Endothelial cell of hepatic sinusoid (primary cell): ENCODE data around the gene AGAP3.

ENCODE experiments used
- in situ Hi-C: cut with HindIII; loops from 2 replicates; pipeline ENCODE4 v1.10.0; 2017; ENCODE audit warnings: low sequenced_read_pairs

AGAP3 gene

DNA sequence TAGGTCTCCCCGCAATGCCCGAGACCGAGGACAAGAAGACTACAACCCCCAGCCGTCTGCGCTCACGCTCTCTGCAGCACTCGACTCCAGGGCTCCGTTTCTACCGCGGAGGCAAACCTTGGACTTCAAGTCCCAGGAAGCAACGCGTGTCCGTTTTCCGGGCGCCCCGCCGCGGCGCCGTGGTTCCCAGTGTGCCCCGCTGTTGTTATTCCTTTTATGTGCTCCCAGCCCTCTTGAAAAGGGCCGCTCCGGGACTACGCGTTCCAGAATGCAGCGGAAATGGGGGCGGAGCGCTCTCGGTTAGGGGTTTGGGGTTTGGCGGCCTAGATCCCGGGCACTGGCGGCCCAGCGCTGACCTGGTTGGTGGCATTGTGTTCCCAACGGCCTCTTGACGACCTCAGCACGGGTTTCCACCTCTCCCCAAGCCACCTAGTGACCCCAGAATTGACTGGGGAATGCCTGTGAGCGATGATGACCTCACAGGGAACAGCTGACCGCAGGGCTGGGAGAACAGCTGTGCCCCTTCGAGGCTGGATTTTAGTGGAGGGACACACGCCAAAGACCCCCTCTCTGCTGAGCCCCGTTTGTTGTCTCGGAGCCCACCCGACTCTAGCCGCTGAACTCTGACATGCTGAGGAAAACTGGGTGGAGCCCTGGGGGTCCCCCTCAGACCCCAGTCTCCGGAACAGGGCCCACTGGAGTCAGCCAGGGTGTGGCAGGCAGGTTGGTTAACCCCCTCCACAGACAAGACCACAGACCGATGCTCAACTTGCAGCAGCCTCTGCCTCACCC is 28.1 kb upstream of the AGAP3 start:
- in situ Hi-C loops, result no loop called here

DNA sequence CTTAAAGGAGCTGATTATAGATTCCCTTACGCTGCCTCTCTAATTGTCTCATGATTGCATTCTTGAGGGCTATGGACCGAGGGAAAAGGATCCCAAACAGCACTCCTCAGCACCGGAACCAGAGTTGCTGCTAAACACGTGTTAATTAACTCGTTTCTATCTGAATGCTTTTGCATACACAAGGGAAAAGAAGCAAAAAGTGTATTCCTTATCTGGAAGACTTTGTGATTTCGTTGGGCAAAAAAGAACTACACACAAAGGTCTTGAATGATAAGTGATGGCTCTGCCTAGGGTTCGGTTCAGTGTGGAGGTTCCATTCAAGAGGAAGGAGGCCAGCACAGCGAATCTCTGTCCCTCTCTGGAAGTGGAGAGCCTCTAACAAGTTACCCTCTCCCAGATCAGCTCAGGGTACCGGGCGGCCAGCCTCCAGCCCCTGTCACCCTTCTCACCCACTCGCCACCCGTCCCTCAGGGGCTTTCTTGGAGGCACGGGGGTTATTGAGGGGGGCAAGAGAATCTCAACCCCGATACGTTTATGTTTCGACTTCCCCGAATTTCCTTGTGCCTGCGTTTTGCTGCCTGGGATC is 27.4 kb upstream of the AGAP3 start:
- in situ Hi-C loops, result no loop called here

DNA sequence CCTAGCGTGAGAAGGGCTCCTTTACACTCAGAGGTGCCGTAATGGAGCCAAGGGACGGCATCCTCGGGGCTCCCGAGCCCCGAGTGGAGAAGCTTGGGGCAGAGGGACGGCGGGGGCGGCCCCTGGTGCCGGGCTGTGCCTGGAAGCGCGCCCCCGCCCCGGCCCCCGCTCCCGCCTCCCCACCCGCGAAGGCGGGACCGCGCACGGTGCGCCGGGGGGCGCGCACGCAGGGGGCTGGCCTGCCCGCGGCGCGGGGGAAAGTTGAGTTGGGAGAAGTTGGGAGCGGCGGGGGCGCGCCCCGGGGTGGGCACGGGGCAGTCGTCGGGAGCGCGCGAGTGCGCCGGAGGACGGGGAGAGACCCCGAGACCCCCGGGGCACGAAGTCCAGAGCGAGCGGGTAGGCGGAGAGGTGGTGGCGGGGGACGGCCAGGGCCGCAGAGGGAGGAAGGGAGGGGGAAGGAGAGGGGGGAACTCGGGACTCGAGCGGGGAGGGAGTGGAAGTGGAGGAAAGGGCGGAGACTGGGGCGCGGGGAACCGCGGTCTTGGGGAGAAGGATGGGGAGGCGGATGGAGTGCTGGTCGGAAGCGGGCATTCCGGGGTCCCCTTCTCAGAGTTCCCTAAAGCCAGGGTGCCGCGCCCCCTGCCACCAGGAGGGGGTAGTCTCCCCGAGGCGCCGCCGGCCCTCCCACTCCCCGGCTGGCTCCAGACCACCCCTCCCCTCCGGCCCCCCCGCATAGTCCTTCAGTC is 26.7 kb upstream of the AGAP3 start, which contains the start of gene SLC4A2:
Gene SLC4A2 (plus strand): TSS at position 223 of the 746 bp plus-strand sequence. CDS start 2,399 bp downstream, outside the sequence.
- in situ Hi-C loops, result no loop called here

DNA sequence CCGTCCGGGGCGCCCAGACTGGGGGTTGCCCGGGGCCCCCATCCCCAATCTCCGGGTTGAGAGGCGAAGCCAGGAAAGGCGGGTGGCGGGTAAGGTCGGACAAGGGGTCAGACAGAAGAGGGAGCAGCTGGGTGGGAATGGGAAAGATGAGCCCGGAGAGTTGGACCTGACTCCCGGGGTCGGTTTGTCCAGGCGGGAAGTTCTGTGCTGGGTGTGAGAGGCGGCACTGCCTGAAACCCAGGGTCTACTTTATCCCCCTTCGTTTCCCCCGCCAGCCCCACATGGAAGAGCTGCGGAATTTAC is 26.2 kb upstream of the AGAP3 start:
- in situ Hi-C loops, result no loop called here

DNA sequence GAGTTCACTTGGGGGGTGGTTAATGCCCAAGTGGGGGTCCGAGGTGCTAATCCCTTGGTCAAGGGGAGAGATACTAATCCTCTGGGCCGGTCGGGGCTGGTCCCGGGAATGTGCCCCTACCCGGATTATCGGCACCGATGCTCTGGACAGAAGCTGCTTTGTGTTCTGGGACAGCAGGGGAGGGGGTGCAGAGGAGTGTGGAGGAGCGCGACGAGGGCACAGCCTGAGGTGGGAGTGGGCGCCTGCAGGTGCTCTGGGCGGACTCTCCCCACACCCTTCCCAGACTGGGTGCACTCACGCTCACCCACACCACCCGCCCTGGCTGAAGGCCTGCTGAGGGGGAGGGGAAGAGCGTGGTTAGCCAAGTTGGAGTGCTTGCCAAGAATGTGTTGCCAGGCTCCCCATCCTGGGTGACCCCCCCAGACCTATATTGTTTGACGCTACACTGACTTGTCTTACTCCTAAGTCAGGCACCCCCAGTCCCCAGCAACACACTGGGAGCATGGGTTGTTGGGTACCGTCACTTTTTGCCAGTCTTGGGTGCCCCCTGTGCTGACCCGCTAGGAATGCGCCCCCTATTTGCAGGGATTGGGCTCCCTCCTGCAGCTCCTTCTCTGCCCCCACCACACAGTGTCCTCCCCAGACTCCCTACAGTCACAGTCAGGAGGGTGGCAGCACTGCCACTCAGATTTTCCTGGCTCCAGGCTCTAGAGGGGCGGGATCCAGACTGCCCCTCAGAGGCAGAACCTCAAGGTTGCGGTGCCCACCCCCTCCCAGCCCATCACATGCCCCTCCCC is 25.7 kb upstream of the AGAP3 start:
- in situ Hi-C loops, result no loop called here

DNA sequence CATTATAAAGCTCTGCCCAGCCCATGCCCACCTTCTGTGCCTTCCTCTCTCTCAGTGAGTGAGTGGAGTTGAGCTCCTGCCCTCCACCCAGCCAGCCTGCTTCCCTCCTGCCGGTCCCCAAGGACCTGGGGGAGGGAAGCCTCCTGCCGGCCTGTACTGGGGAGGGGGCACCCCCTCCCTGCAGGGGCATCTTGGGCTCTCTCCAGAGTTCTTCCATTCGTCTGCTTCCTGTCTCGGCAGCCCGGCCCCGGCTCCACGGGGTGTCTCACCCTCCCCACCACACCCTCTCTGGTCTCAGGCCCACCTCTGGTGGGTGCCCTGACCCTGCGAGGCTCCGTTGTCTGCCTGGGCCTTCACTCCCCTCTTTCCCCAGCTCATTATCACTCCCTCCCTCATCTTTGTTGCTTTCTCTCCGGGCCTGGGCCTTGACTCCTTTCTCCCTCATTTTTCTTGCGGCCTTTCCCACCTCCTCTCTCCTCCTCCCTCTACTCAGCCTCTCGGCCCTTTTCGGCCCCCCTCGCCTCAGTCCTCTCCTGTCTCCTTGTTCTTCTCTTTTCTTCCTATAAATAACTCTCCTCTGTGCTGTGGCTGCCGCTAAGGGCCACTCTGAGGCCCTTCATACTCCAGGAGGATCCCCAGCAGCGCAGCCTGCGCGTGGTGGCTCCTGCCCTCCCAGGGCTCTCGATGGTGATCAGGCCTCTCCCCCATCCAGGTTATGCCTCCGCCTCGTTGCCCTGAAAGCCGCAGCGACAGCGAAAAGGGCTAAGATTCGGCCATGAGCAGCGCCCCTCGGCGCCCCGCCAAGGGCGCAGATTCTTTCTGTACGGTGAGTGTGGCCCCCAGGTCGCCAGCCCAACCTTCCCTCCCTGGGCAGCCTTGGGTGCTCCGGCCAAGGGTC is 24.8 kb upstream of the AGAP3 start:
- in situ Hi-C loops, result no loop called here

DNA sequence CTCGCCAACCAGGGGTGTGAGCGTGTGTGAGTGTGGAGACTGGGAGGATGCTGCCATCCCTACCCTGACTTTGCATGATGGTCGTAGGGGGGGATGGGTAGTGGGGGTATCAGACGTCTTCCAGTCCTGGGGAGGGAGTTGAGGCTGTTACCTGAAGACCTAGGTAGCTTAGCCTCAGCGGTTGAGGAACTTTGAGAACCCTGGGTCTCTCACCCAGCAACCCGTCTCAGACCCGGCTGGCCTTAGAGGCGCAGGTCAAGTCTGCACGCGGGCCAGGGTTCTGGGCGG is 24.2 kb upstream of the AGAP3 start:
- in situ Hi-C loops, result no loop called here

DNA sequence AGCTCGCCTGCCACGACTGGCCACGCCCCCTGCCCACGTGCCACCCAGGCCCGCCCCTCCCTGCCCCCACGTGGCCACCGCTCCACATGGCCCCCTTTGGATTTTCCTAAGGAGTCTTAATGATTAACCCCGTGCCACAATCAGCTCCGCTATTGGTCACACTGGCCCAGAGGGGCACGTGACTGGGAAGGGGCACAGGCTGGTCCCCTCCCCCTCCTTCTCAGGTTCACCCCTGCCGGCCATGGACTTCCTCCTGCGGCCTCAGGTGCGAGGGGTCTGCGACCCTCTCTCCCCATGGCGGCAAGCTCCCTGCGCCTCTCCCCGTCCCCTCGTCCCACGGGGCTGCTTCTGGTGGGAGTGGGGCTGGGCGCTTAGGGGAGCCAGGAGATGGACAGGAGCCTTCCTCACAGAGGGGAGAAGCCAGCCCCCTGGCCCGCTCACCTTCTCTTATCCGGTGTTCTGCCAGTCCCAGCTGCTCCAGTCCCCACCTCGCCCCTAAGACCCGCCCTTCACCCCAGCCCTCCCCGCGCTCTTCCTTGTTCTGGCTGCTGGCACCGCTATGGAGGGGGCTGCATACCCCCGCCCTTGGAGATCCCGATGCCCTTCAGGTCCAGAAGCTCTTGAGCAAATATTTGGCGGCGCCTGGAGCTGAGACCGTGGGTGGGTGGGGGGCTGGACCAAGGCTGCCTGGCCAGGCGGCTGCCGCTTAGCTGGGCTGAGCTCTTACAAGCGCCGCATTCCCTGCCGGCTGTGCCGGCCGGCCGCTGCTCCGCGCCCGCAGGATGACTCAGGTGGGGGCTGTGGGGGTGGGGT is 23.7 kb upstream of the AGAP3 start:
- in situ Hi-C loops, result no loop called here

DNA sequence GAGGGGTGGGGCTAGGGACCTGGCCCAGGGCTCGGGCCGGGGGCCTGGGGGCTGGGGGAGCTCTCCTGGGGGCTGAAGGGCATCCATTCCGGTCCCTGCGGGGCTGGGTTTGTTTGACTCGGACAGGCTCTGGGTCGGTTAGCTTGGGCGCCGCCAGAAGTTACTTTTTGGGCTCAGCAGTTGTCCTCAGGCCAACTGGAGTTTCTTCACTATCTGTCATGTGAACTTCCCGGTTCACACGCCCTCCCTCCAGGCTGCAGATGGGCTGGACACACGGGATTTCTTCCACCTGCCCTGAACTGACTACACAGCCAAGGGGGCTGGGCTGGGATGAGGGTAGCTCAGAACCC is 23.1 kb upstream of the AGAP3 start:
- in situ Hi-C loops, result no loop called here

DNA sequence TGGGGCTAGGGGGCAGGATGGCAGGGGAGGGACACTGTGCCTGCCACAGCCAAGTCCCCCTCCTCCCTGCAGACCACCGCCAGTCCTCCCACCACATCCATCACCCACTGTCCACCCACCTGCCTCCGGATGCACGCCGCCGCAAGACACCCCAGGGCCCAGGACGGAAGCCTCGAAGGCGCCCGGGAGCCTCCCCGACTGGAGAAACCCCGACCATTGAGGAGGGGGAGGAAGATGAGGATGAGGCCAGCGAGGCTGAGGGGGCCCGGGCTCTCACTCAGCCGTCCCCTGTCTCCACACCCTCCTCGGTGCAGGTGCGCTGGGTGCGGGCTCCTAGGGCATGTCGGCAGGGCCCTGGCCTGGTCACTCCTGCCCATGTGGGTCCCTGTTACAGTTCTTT is 21.8 kb upstream of the AGAP3 start:
- in situ Hi-C loops, result no loop called here

DNA sequence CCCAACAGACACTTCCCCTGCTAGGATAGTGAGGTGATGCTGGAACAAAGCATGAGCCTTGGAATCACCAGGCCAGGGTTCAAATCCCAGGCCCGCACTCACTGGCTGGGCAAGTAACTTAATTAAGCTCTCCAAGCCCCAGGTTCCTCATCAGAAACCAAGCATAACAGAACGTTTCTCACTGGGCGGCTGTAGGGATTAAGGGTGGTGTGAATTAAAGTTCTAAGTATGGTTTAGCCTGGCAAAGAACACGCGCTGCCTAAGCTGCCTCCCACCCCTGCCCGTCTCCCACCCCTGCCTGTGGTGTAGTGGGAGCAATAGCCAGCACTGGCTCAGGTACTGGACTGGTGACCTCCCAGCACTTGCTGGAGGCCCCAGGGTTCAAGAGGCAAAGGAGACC is 21.3 kb upstream of the AGAP3 start:
- in situ Hi-C loops, result no loop called here

DNA sequence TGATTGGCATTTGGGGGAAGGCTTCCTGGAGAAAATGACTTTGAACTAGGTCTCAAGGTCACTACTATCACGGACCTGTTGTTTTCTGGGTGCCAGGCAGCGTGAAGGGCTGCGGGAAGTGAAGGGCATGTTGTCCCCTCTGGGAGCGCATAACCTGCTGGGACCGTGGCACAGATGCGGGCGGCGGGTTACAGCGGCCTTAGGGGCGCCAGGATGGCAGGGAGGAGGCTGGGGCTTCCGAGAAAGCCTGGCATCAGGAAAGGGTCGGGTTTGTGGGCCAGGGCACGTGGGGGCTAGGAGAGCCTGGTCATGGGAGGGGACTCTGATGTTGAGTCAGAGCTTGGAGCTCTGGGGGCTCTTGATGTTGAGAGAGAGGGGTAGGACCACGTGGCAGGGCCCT is 20.8 kb upstream of the AGAP3 start:
- in situ Hi-C loops, result no loop called here

DNA sequence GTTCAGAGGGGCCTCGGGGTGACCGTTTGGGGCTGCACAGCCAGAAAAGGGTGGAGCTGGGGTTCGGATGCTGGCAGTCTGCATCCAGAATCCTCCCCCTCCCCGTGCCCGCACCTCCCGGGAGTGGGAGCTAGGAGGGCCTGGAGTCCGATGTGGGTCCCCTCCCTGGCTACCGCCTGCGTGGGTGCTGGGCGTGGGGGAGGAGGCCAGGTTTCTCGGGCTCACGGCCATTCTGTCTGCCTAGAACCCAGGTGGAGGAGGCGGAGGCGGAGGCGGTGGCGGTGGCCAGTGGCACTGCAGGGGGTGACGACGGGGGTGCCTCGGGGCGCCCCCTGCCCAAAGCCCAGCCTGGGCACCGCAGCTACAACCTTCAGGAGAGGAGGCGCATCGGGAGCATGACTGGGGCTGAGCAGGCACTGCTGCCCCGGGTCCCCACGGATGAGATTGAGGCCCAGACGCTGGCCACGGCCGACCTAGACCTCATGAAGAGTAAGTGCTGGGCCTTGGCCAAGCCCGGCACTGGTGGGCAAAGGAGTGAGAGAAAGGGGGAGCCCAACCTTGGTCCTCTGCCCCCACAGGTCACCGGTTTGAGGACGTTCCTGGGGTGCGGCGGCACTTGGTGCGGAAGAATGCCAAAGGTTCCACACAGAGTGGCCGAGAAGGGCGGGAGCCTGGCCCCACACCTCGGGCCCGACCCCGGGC is 19.9 kb upstream of the AGAP3 start:
- in situ Hi-C loops, result no loop called here

DNA sequence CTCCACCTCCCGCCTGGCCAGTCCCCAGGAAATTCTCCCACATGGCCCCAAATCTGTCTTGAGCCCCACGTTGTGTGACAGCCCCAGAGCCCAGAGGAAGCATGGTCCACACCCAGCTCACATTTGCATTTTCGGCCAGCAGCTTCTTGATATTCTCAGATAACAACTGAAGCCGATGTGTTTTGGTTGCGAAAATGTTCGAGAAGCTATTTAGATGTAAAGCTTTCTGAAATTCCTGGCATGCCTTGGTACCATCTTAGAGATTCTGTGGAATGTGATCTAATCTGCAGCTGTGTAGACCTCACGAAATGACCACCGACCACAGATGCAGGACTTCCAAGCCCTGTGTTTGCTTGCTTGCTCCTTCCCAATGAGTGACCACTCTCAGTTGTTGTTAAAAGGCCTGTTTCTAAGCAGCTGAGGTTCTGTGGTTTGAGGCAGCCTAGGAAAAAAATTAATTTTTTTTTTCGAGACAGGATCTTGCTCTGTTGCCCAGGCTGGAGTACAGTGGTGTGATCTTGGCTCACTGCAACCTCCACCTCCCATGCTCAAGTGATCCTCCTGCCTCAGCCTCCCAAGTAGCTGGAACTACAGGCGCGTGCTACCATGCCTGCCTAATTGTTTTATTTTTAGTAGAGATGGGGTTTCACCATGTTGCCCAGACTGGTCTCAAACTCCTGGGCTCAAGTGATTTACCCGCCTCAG is 18.1 kb upstream of the AGAP3 start:
- in situ Hi-C loops, result no loop called here

DNA sequence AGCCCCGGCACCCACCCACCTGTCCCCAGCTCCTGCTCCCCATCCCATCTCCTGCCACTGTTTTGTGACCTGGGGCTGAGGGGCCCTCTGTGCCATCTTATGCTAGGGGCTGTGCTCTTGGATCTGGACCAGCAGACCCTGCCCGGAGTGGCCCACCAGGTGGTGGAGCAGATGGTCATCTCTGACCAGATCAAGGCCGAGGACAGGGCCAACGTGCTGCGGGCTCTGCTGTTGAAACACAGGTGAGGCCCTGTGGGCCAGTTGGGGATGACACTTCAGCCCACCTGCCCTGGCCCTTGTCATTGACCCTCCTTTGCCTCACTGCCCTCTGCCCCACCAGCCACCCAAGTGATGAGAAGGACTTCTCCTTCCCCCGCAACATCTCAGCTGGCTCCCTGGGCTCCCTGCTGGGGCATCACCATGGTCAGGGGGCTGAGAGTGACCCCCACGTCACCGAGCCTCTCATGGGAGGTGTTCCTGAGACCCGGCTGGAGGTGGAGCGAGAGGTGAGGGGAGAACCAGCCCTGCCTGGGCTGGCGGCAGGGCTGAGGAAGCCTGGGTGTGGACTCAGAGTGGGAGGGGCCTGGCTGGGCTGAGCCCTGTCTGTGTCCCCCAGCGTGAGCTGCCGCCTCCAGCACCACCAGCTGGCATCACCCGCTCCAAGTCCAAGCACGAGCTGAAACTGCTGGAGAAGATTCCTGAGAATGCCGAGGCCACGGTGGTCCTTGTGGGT is 16.3 kb upstream of the AGAP3 start:
- in situ Hi-C loops, result no loop called here

DNA sequence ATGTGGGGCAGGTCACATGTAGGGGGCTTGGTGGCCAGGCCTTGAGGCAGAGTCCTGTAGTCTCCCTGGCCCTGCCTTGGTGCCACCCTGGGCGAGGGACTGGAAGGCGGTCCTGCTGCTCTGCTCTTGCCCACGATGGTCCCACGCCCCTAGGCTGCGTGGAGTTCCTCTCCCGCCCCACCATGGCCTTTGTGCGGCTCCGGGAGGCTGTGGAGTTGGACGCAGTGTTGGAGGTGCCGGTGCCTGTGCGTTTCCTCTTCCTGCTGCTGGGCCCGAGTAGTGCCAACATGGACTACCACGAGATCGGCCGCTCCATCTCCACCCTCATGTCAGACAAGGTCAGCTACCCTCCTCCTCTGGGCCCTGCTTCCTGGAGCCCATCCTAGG is 15.7 kb upstream of the AGAP3 start:
- in situ Hi-C loops, result no loop called here

DNA sequence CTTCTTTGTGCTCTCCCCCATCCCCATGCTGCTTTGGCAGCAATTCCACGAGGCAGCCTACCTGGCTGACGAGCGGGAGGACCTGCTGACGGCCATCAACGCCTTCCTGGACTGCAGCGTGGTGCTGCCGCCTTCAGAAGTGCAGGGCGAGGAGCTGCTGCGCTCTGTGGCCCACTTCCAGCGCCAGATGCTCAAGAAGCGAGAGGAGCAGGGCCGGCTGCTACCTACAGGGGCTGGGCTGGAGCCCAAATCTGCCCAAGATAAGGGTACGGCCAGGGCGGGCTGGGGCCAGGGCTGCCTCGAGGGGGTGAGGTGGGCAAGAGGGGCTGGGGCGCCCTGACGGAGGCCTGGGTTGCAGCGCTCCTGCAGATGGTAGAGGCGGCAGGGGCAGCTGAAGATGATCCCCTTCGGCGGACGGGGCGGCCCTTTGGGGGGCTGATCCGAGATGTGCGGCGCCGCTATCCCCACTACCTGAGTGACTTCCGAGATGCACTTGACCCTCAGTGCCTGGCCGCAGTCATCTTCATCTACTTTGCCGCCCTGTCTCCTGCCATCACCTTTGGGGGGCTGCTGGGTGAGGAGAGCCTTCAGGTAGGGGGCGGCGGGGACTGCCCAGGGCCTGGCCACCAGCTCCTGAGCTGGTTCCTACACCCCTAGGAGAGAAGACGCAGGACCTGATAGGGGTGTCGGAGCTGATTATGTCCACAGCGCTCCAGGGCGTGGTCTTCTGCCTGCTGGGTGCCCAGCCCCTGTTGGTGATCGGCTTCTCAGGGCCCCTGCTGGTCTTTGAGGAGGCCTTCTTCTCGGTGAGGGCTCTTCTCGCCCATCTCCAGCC is 15.0 kb upstream of the AGAP3 start:
- in situ Hi-C loops, result no loop called here
